Activated CD8-positive, alpha-beta memory T cell treated with anti-CD3 and anti-CD28 coated beads for 48 hours (primary cell): ENCODE results near the gene ADAMTS16.
"Not testable (repeated sequence)": the region's sequence is repeated elsewhere in the genome, so short reads cannot be mapped to it uniquely, and the experiment has no call there.

Experiments used
- DNase-seq, 3 experiments: peaks; one replicate each; pipeline ENCODE4 v3.0.0-alpha.2; 2020; ENCODE audit warnings: low read depth in 2 of 3, low spot score in 2 of 3

ADAMTS16 gene

GRCh38 chr5:5139777-5140478, at the start of gene ADAMTS16:
Gene ADAMTS16, plus strand, starts transcription at chr5:5140330. Its CDS starts 138 bp downstream, at chr5:5140468.
- no peak for DNase-seq

- DNase-seq = no peak
These were observed 48.0 kb upstream of the ADAMTS16 start for GRCh38 chr5:5092149-5092548.

- DNase-seq = no peak
These were observed 39.5 kb upstream of the ADAMTS16 start for GRCh38 chr5:5100635-5101034.

- no peak for DNase-seq
These were observed 38.5 kb upstream of the ADAMTS16 start for GRCh38 chr5:5101676-5102075.

- no peak for DNase-seq
These were observed 36.9 kb upstream of the ADAMTS16 start for GRCh38 chr5:5103245-5103644.

- no peak for DNase-seq
These were observed 35.6 kb upstream of the ADAMTS16 start for GRCh38 chr5:5104550-5104949.

GRCh38 chr5:5105531-5105930, 34.6 kb upstream of the ADAMTS16 start:
- no peak for DNase-seq

GRCh38 chr5:5116956-5117355, 23.2 kb upstream of the ADAMTS16 start:
- DNase-seq = no peak

- DNase-seq = no peak
These were observed 17.4 kb upstream of the ADAMTS16 start for GRCh38 chr5:5122776-5123175.

- DNase-seq = no peak
These were observed 15.9 kb upstream of the ADAMTS16 start for GRCh38 chr5:5124231-5124630.

- no peak for DNase-seq
These were observed 13.7 kb upstream of the ADAMTS16 start for GRCh38 chr5:5126444-5126843.

- no peak for DNase-seq
These were observed 11.4 kb upstream of the ADAMTS16 start for GRCh38 chr5:5128766-5129165.

- no peak for DNase-seq
These were observed 7.9 kb upstream of the ADAMTS16 start for GRCh38 chr5:5132234-5132633.

- no peak for DNase-seq
These were observed 7.3 kb upstream of the ADAMTS16 start for GRCh38 chr5:5132693-5133295.

- no peak for DNase-seq
These were observed 6.0 kb upstream of the ADAMTS16 start for GRCh38 chr5:5134107-5134506.

- DNase-seq = no peak
These were observed 4.0 kb upstream of the ADAMTS16 start for GRCh38 chr5:5135957-5136676.

- not testable (repeated sequence) for DNase-seq
These were observed 2.3 kb upstream of the ADAMTS16 start for GRCh38 chr5:5137851-5138250.

GRCh38 chr5:5139336-5139776, 774 bp upstream of the ADAMTS16 start:
- DNase-seq = no peak

- DNase-seq = no peak
These were observed 579 bp downstream of the ADAMTS16 start for GRCh38 chr5:5140479-5141338.

GRCh38 chr5:5141339-5141599, 1.1 kb downstream of the ADAMTS16 start:
- no peak for DNase-seq
